Measurements from ENCODE around the gene SPTLC3.

DNA sequence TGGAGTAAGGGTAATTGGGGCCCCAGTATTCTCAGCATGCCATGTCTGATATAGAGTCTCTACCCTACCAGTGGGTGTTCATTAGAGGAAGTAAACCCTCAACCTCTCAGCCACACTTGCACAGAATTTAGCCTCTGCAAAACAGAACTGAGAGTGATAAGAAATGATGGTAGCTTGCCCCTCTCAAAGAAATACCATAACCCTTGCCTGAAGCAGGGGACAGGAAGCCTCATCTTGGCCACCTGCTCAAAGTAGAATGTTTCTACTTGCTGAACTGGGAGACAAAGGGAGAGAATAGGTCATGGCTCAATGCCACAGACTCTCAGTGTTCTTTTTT, 33.7 kb downstream of the SPTLC3 start:
- TF ChIP-seq, protein P1, sequence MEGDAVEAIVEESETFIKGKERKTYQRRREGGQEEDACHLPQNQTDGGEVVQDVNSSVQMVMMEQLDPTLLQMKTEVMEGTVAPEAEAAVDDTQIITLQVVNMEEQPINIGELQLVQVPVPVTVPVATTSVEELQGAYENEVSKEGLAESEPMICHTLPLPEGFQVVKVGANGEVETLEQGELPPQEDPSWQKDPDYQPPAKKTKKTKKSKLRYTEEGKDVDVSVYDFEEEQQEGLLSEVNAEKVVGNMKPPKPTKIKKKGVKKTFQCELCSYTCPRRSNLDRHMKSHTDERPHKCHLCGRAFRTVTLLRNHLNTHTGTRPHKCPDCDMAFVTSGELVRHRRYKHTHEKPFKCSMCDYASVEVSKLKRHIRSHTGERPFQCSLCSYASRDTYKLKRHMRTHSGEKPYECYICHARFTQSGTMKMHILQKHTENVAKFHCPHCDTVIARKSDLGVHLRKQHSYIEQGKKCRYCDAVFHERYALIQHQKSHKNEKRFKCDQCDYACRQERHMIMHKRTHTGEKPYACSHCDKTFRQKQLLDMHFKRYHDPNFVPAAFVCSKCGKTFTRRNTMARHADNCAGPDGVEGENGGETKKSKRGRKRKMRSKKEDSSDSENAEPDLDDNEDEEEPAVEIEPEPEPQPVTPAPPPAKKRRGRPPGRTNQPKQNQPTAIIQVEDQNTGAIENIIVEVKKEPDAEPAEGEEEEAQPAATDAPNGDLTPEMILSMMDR (IDR thresholded peaks at IDR 0.05; ENCODE audit: low read depth, low read length) = no peak
- no peak for TF ChIP-seq EZH2phosphoT487 (IDR thresholded peaks at IDR 0.05; ENCODE audit: low read depth)

All from OCI-LY3 (cell line).